ENCODE measurements around the gene ANKRD24. TPM values are rescaled to one million over a fixed set of nuclear protein-coding genes. Genes with fewer than 3 reads are reported as not detected.
"Not testable (repeated sequence)": the region's sequence is repeated elsewhere in the genome, so short reads cannot be mapped to it uniquely, and the experiment has no call there.

The ANKRD24 gene
- total RNA-seq, 1 experiment from 2014 or later, result 2.4 TPM

GRCh38 chr19:4134351-4134750 is 48.1 kb upstream of the ANKRD24 start:
- H3K4me1 Mint-ChIP-seq, result peaks cover 3 to 4% of the 10 kb centered on the region in 2 experiments
- no peak overlapping the region for H3K27ac ChIP-seq (ENCODE audit: insufficient read length, low read depth, low read length)
- TF ChIP-seq CTCF (conservative IDR thresholded peaks at IDR 0.05), result no peak
- WGBS (ENCODE audit: extremely low coverage, insufficient read length, low lambda C conversion rate), result no CpG with 5 or more reads among the region's 6 CpGs
- no peak overlapping the region for H2AFZ ChIP-seq (ENCODE audit: low read length)
- H3K9me3 ChIP-seq (ENCODE audit: control insufficient read depth, low read depth, low read length), result no peaks in the 10 kb centered on the region
- H3K23me2 ChIP-seq (ENCODE audit: insufficient read length, low read depth, low read length, poor library complexity, severe bottlenecking), result no peaks in the 10 kb centered on the region
- H4K20me1 ChIP-seq (ENCODE audit: control insufficient read depth, insufficient read depth, insufficient read length), result no peaks in the 10 kb centered on the region
- H2BK5ac ChIP-seq (ENCODE audit: insufficient read length, low read length), result no peak overlapping the region
- no peaks in the 10 kb centered on the region for H3K79me2 ChIP-seq (ENCODE audit: insufficient read depth, low read length)
- no peak overlapping the region for H4K91ac ChIP-seq (ENCODE audit: insufficient read length, low read depth, low read length)
- no peak overlapping the region for H3K14ac ChIP-seq (ENCODE audit: insufficient read depth, low read length)
- H2BK20ac ChIP-seq (ENCODE audit: low read depth, low read length, poor library complexity, severe bottlenecking), result no peak overlapping the region
- H3K18ac ChIP-seq (ENCODE audit: insufficient read length, low read depth, low read length), result no peak overlapping the region
- H3K4me1 ChIP-seq (ENCODE audit: insufficient read depth, low read length), result no peaks in the 10 kb centered on the region
- no peak overlapping the region for H2BK120ac ChIP-seq (ENCODE audit: low read depth, low read length, poor library complexity, severe bottlenecking)
- no peak overlapping the region for H3K4ac ChIP-seq (ENCODE audit: low read depth, low read length)
- H3K79me1 ChIP-seq (ENCODE audit: insufficient read depth, low read depth, low read length, poor library complexity, severe bottlenecking), result no peaks in the 10 kb centered on the region
- DNase-seq, result no peak
- no peak overlapping the region for H2BK12ac ChIP-seq (ENCODE audit: insufficient read length, low read depth, low read length)
- no peaks in the 10 kb centered on the region for H3K36me3 Mint-ChIP-seq (ENCODE audit: insufficient read depth in 1 of 3, low read depth in 3 of 3)
- no peaks in the 10 kb centered on the region; a peak in 1 of 5 replicates for H3K9me3 Mint-ChIP-seq
- no peak overlapping the region for H3T11ph ChIP-seq (ENCODE audit: low read length)
- no peak overlapping the region for H3K9ac ChIP-seq (ENCODE audit: extremely low read depth, insufficient read length, low read length)
- no peak overlapping the region; a peak in 1 of 7 replicates for H3K27ac Mint-ChIP-seq
- peaks cover 18% of the 10 kb centered on the region for H3K27me3 Mint-ChIP-seq (ENCODE audit: low read depth)
- H4K5ac ChIP-seq (ENCODE audit: insufficient read length, low read depth, low read length), result no peak overlapping the region
- H3K56ac ChIP-seq (ENCODE audit: insufficient read length, low read depth, low read length), result no peak overlapping the region
- no peak overlapping the region for H3K4me3 Mint-ChIP-seq
- H4K8ac ChIP-seq (replicated peaks; ENCODE audit: insufficient read length, low read depth, low read length), result no peak overlapping the region
- no peak overlapping the region for H2AK5ac ChIP-seq (ENCODE audit: insufficient read length, low read length)
- H3K4me2 ChIP-seq (ENCODE audit: insufficient read depth, insufficient read length, low read length), result no peak overlapping the region
- H2BK15ac ChIP-seq (ENCODE audit: low read depth, low read length), result no peak overlapping the region
- H3K23ac ChIP-seq (ENCODE audit: insufficient read length, low read depth, low read length), result no peak overlapping the region
- no peaks in the 10 kb centered on the region for H3K27me3 ChIP-seq (ENCODE audit: insufficient read depth, low read length)

GRCh38 chr19:4135386-4135785 is 47.1 kb upstream of the ANKRD24 start:
- DNase-seq; H3T11ph ChIP-seq (ENCODE audit: low read length); H2BK12ac ChIP-seq (ENCODE audit: insufficient read length, low read depth, low read length); H2BK15ac ChIP-seq (ENCODE audit: low read depth, low read length); H3K79me1 ChIP-seq (ENCODE audit: insufficient read depth, low read depth, low read length, poor library complexity, severe bottlenecking); H2BK20ac ChIP-seq (ENCODE audit: low read depth, low read length, poor library complexity, severe bottlenecking); H3K56ac ChIP-seq (ENCODE audit: insufficient read length, low read depth, low read length); H3K36me3 Mint-ChIP-seq (ENCODE audit: insufficient read depth in 1 of 3, low read depth in 3 of 3); H4K91ac ChIP-seq (ENCODE audit: insufficient read length, low read depth, low read length); H4K8ac ChIP-seq (replicated peaks; ENCODE audit: insufficient read length, low read depth, low read length); H2BK120ac ChIP-seq (ENCODE audit: low read depth, low read length, poor library complexity, severe bottlenecking); H3K4me1 ChIP-seq (ENCODE audit: insufficient read depth, low read length); H3K9me3 Mint-ChIP-seq; H2AK5ac ChIP-seq (ENCODE audit: insufficient read length, low read length); H4K5ac ChIP-seq (ENCODE audit: insufficient read length, low read depth, low read length); H4K20me1 ChIP-seq (ENCODE audit: control insufficient read depth, insufficient read depth, insufficient read length); H3K14ac ChIP-seq (ENCODE audit: insufficient read depth, low read length); H3K79me2 ChIP-seq (ENCODE audit: insufficient read depth, low read length); H2BK5ac ChIP-seq (ENCODE audit: insufficient read length, low read length); H3K9me3 ChIP-seq (ENCODE audit: control insufficient read depth, low read depth, low read length); H3K27ac Mint-ChIP-seq; H3K18ac ChIP-seq (ENCODE audit: insufficient read length, low read depth, low read length); H3K4me2 ChIP-seq (ENCODE audit: insufficient read depth, insufficient read length, low read length); H3K27ac ChIP-seq (ENCODE audit: insufficient read length, low read depth, low read length); H3K9ac ChIP-seq (ENCODE audit: extremely low read depth, insufficient read length, low read length); H2AFZ ChIP-seq (ENCODE audit: low read length); H3K23me2 ChIP-seq (ENCODE audit: insufficient read length, low read depth, low read length, poor library complexity, severe bottlenecking); H3K27me3 ChIP-seq (ENCODE audit: insufficient read depth, low read length); H3K4me3 Mint-ChIP-seq; H3K23ac ChIP-seq (ENCODE audit: insufficient read length, low read depth, low read length); H3K4ac ChIP-seq (ENCODE audit: low read depth, low read length): not testable (repeated sequence)
- Mint-ChIP-seq H3K4me1 (peaks cover 6 to 10% of the 10 kb centered on the region in 2 experiments), H3K27me3 (ENCODE audit: low read depth) (peaks cover 18% of the 10 kb centered on the region)
- WGBS (ENCODE audit: extremely low coverage, insufficient read length, low lambda C conversion rate), result no CpG with 5 or more reads among the region's 9 CpGs

Data from H9 (cell line).